ENCODE data around the gene SRSF6.
"Not testable (repeated sequence)": the region's sequence is repeated elsewhere in the genome, so short reads cannot be mapped to it uniquely, and the experiment has no call there.

SRSF6 gene

DNA sequence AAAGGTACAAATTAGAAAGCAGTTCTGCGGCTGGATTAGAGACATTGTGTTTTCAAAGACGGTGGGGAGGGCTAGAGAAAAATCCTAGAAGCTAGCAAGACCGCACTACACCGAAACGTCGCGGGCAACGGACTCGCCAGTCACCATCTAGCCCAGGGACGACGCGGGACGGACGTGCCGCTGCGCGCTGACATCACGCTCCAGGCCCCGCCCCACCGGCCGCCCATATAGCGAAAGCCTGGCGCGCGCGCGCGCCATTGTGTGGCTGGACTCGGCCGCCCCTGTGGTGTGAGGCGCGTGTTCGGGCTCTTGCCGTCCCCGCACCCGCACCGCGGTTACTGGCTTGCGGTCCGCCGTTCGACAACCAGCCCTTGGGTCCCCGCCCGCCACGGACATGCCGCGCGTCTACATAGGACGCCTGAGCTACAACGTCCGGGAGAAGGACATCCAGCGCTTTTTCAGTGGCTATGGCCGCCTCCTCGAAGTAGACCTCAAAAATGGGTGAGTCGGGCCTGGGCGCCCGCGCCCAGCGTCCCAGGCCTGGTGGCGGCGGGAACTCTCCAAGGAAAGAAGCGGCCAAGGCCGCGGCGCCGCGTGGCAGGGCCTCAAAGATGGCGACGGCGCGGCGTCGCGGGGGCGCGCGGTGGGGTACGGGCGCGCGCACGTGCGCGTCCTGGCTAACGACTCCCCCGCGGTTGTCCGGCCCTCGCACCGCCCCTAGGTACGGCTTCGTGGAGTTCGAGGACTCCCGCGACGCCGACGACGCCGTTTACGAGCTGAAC is at the start of gene SRSF6:
TSS of gene SRSF6 (plus strand) at position 257 of the 782 bp plus-strand sequence. CDS start at position 395, 138 bp downstream.
- peak; percentile 100 for DNase-seq

DNA sequence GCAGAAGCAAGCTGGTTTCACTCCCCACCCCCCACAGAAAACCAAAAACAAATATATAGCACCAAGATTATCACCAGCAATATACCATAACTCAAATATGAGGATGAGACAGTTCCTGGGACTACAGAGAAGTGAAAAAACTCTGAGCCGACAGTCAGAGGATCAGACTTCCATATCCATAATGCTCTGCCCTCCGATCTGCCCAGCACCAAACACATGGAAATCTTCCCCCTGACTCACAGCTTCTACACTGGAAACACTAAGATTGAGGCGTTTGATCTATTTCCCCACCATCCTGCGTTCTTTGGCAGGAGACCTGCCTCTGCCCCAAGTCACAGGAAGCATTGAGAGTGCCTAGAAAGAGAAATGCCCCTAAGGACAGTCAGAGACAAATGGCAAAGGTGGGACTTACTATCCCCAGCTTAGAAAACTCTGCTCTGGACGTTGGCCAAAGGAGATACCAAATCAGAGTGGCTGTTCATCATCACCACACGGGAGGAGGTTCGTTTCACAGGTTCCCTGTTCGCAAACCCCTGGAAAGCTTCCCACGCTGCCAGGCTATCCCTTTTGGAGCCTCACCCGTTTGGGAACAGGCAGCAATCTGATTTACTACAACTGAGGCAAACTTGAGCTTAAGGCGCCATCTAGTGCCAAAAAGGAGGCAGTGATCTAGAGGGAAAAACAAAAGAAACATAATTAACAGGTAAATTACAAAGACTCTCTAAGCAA is 48.7 kb upstream of the SRSF6 start:
- DNase-seq: peak; percentile 49

DNA sequence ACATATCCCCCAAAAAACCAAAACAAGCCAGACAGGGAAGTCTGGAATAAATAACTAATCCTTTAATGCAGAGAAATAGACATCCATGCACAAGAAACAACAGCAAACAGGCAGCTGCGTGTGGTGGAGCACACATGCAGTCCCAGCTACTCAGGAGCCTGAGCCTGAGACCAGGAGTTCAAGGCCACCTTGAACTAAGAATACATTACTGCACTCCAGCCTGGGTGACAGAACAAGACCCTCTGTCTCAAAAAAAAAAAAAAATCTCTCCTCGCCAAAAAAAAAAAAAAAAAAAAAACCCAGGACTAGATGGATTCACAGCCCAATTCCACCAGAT is 48.2 kb upstream of the SRSF6 start:
- DNase-seq: no peak

DNA sequence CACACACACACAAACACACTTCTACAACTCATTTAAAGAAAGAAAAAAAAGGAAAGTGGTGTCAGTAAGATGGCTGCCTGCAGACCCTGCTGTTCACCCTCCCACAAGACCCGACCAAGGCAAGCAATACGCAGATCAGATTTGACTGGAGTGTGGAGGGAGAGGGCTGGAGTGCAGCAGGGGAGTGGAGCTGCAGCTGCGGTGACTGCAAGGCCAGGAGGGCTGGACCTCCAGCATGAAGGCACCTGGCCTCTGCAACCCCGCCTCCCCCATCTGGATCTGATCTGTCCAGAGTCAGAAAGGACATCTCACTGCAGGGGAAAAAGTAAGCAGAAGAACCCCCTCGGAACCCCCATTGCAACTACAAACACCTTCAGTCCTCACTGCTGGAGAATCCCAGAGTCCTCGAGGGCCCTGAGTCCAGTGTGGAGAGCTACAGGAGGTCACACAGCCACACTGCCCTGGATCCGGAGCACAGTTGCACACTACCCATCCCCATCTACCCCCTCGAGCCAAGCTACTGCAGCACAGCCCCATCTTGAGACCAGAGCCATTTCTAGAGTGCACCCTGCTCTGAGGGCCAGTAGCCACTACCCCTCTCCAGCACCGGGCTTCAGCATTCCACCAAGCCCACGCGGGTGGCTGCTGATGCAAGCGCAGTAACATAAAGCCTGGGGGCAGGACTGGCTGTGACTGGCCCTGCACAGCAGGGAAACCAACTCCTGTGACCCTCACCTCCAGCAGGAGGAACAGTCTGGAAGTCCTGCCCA is 41.9 kb upstream of the SRSF6 start:
- no peak for DNase-seq

DNA sequence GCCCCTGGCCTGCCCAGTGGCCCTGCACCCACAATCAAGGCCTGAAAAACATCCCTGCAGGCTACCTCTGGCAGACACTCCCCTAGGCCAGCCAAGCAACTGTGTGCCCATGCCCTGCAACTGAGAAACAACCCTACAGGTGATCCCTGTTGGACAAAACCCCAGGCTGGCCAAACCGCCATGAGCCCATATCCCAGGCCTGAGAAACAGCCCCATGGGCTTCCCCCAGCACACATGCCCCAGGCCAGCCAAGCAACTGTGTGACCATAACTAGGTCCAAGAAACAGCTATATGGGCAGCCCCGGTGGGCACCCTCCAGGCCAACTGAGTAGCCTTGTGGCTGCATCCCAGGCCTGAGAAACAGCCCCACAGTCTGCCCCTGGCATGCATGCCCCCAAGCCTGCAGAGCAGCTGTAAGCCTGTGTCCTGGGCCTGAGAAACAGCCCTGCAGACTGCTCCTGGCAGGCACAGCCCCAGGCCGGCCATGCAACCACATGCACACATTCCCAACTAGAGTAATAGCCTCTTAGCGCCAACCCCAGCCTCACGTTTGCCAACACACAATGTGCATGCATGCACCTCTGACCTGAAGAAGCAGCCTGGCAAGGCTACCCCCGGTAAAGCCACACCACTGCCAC is 41.0 kb upstream of the SRSF6 start:
- no peak for DNase-seq

DNA sequence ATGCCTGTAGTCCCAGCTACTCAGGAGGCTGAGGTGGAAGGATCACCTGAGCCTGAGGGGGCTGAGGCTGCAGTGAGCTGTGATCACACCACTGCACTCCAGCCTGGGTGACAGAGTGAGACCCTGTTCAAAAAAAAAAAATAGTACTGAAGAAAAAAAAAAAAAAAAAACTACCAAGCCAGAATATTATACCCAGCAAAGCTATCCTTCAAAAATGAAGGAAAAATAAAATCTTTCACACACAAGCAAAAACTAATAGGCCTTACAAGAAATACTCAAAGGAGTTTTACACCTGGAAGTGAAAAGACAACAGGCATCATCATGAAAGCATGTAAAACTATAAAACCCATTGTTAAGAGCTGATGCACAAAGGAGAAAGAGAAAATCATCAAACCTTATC is 37.5 kb upstream of the SRSF6 start:
- DNase-seq: no peak

DNA sequence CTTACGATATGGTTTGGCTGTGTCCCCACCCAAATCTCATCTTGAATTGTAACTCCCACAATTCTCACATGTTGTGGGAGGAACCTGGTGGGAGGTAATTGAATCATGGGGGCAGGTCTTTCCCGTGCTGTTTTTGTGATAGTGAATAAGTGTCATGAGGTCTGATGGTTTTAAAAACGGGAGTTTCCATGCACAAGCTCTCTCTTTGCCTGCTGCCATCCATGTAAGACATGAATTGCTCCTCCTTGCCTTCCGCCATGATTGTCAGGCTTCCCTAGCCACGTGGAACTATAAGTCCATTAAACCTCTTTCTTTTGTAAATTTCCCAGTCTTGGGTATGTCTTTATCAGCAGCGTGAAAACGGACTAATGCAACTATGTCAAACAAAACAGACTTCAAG is 36.8 kb upstream of the SRSF6 start:
- DNase-seq: not testable (repeated sequence)

DNA sequence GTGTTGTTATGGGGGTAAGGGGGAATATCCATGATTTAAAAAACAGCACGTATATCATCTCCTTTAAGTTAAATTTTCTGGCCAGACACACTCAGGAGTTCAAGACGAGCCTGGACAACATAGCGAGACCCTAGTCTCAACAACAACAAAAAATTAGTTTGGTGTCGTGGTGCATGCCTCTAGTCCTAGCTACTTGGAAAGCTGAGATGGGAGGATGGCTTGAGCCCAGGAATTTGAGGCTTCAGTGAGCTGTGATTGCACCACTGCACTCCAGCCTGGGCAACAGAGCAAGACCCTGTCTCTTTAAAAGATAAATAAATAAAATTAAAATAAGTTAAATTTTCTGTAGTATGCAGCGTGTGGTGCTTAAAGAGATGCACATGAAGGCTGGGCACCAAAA is 31.5 kb upstream of the SRSF6 start:
- no peak for DNase-seq

DNA sequence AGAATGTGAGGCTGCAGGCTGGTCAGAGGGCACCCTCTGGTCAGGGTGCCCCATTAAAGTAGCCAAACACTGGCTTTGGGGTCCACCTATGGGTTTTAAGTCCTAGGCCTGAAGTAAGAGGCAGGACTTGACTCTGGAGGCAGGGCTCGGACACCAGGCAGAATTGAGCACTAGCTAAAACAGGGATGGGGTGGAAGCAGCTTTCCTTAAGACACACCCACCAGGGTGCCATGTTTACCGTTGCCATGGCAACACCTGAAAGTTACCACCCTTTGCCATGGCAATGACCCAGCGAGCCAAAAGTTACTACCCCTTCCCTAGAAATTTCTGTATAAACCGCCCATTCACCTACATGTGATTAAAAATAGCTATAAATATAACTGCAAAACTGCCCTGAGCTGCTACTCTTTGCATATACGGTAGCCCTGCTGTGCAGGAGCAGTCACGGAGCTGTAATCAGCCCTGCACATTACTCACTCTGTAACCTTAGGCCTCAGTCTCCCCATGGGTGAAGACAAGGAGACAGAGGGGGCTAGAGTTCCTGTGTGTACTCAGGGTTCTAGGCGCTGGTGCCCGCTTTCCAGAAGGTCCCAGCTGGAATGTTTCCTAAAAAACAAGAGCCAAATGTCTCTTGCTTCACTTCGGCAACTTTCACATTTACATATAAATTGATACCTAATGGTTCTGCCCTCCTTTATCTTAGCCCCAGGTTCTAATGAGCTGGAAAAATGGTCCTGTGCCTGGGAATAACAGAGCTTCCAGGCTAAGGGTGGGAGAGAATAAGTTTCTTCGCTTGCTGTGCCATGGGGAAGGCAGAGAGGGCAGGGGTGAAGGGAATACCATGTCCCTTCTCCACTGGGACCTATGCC is 27.2 kb upstream of the SRSF6 start:
- no peak for DNase-seq

DNA sequence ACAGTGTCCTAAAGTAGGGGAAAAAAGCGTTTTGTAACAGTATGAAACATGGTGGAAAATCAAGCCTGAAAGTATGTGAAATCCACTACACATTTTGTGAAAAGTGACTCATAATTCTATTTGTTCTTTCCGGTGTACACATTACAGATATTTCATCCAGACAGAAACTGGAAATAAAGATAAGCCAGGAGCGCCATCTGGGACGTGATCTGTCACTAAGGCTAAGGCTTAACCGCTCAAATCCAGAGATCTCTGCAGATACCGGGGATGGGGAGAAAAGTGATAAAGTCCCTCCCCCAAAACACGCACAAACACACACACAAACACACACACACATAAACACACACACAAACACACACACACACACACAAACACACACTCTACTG is 26.6 kb upstream of the SRSF6 start:
- no peak for DNase-seq

DNA sequence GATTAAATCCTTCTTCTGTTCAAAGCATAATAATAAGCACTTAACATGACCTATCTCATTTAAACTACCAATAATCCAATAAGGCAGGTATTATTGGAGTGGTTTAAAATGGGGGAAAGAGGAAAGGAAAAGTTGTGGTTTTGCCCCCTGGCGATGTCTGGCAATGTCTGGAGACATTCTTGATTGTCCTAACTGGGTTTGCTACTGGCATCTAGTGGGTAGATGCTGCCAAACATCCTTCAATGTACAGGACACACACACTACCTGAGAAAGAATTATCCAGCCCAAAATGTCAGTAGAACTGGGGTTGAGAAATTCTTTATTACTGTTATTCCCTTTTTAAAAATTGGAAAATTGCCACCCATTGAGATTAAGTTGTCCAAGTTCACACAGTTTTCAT is 25.2 kb upstream of the SRSF6 start:
- no peak for DNase-seq

DNA sequence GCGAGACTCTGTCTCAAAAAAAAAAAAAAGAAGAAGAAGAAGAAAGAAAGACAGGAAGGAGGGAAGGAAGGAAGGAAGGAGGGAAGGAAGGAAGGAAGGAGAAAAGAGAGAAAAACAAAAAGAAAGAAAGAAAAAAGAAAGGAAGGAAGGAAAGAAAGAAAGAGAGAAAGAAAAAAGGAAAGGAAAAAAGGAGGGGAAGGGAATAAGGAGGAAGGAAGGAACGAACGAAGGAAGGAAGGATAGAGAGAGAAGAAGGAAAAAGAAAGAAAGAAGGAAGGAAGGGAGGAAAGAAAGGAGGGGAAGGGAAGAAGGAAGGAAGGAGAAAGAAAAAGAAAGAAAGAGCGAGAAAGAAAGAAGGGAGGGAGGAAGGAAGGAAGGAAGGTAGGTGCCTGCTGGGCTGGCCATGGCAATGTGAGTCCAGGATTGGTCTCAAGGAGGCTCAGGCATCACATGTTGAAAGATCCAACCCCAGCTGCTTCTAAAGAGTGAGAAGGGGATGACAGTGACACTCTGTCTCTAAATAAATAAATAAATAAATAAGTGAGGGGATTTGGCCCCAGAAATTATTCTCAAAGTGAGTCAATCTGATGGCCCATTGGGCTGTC is 24.3 kb upstream of the SRSF6 start:
- DNase-seq: no peak

DNA sequence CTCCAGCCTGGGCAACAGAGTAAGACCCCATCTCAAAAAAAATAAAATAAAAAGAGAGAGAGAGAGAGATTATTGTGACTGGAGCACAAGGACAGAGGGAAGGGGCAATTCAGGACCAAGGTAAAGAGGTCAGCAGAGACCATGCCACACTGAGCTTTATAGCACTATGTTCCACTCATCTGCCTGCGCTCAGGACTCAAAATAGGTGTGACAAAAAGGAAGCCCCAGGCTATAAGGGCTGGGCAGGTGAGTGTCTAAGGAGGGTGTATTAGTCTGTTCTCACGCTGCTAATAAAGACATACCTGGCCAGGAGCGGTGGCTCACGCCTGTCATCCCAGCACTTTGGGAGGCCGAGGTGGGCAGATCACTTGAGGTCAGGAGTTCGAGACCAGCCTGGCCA is 23.1 kb upstream of the SRSF6 start:
- DNase-seq: no peak

DNA sequence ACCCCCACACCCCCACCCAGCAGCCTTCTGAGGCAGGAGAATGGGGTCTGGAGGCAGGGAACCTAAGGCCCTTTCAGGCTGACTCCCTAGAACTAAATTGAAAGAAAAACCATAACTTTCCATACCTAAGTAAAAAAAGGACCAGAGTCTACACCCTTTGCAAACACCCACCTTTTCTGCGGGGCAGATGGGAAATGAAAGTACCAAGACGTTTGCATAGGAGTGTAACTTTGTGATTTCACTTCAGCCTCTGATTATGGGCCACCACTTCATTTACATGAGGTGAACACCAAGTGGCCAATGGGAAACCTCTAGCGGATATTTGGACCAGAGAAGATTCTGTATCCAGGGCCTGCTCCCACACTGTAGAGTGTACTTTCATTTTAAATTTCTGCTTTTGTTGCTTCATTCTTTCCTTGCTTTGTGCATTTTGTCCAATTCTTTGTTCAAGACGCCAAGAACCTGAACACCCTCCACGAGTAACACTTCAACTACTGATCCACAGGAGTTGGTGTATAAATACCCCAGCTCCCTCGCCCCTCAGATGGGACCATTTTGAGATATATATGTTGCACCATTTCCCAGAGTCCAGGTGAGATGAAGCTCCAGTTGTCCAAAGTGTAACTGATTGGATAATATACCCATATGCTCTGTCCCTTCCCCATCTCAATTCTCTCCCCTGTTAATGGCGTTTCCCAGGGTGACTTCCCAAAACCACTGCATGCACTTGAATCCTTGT is 18.9 kb upstream of the SRSF6 start:
- no peak for DNase-seq

DNA sequence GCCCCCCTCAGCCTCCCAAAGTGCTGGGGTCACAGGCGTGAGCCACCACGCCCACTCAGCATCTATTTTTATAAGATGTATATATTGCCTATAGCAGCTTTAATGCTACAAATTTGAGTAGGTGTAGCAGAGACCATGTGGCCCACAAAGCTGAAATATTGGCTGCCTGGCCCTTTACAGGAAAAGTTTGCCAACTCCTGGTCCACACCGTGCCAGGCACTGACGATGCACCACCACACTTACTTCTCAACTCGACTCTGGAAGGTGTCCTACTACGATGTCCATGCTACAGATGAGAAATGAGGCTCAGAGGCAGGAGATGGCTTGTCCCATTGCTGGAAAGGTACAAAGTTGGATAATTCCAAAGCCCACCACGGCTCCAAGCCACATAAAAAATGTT is 17.2 kb upstream of the SRSF6 start:
- no peak for DNase-seq

DNA sequence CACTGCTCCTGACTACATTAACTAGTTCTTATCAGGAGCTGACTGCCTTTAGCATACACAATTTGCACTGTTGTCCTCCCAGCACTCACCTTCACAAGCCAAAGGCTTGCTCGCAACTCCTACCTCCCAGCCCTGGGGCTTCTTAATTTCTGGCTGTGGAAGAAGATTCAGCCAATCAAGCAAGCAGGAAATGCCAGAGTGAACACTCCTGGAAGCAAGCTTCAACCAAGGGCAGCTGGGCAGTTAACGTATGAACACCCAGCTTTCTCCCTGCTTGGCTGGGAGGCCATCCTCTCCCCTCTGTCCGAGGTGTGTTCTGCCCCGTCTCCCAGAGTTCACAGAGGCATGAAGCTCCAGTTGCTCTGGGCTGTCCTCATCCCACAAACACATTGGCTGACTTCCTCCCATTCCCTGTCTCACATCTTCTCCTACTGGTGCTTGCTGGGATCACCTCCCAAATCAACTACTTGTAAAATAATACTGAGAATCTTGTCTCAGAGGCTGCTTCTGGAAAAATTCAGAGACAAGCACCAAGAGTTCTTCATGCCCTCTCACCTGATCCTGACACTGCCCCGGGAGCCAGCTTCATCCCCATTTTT is 15.3 kb upstream of the SRSF6 start:
- DNase-seq: no peak

DNA sequence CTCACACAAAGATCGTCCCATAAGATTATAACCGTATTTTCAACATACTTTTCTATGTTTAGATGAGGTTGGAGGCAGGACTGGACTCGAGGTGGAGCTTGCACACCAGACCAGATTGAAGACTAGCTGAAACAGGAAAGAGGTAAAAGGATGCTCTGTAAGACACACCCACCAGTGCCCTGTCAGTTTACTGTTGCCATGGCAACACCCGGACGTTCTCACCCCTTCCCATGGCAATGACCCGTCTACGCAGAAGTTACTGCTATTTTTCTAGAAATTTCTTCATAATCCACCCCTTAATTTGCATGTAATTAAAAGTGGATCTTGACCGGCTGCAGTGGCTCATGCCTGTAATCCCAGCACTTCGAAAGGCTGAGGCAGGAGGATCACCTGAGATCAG is 13.6 kb upstream of the SRSF6 start:
- DNase-seq: no peak

DNA sequence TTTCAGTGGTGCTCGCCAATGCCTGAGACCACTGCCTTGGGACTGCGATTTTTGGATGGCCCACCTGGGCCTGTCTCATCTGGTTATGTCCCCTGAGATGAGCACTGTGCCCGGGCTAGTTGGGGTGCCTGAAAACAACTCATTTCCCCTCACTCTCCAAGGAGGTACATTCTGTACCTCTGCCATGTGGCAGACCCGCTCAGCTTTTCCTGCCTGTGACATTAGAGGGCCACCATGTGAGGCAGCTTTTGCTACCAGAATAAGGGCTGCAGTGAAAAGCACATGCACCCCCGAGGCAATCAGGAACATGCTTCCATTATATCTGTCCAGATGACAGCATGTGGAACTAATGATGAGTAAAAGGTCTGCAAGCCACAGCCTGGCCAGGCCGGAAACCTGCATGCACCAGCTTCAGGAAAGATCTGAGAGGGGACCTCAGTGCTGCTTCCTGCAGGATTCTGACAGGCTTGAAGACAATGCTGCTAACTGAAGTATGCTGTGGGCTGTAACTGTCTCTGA is 11.3 kb upstream of the SRSF6 start:
- no peak for DNase-seq

DNA sequence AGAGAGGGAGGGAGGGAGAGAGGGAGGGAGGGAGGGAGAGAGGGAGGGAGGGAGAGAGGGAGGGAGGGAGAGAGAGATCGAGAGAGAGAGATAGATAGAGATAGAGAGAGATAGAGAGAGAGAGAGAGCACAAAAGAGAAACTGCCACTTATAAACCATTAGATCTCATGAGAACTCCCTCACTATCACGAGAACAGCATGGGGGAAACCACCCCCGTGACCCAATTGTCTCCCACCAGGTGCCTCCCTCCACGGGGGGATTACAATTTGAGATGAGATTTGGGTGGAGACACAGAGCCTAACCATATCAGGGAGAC is 9.3 kb upstream of the SRSF6 start:
- not testable (repeated sequence) for DNase-seq

DNA sequence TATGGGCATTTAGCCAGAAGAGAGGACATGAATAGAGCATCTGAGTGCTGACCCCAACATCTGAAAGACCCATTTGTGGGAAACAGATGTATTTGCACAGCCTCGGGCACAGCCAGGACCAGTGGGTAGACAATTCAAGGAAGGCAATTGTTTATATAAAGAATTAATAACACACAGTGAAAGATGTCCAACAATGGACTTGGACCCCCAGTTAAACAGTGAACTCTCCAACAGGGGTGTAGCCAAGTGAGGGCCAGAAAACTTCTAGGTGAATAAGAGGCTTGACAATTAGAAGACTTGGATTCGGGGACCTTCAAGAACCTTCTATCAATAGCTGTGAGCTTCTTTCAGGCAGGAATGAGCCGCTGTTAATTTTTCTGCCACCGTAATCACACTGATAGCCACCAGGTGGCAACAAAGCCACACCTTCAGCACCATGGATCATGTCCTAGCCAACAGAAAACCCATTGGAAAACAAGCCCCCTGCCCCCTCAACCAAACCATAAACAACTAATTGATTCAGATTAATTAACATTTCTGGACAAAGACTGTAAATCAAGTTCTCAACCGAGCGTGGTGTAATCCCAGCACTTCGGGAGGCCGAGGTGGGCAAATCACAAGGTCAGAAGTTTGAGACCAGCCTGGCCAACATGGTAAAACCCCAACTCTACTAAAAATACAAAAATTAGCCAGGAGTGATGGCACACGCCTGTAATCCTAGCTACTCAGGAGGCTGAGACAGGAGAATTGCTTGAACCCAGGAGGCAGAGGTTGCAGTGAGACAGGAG is 8.8 kb upstream of the SRSF6 start:
- peak; percentile 75 for DNase-seq

Measured in retina (tissue), 1 donor.